SK-N-SH (cell line): Measurements from ENCODE around the gene SLC3A2. TPM values are rescaled to one million over a fixed set of nuclear protein-coding genes. Genes with fewer than 3 reads are reported as not detected.

Source experiments
- CTCF ChIA-PET: fragments of 300-600, 350-600 bp; formaldehyde crosslinking; extraction: SDS; loops from one replicate; lab custom pipeline; 2021; lab: Yijun Ruan, JAX
- POLR2A ChIA-PET: fragments of 350-600 bp; sonication (Branson Sonifier 250); formaldehyde crosslinking; extraction: SDS; loops from one replicate; lab custom pipeline; 2020; ENCODE audit warnings: antibody characterized with exemption, inconsistent platforms; lab: Yijun Ruan, JAX
- DNase-seq: peaks from one replicate; pipeline ENCODE4 v3.0.0; 2012
- H2AFZ ChIP-seq: fragments of 200-600 bp; sonication (generic); 2 replicates; pipeline ENCODE4 v1.8.1; 2016; ENCODE audit warnings: antibody characterized with exemption, mild to moderate bottlenecking, low read depth
- H3F3A ChIP-seq: fragments of 200-600 bp; sonication (generic); replicated peaks from 2 replicates; pipeline ENCODE3; 2016; ENCODE audit warnings: antibody characterized with exemption, mild to moderate bottlenecking; ENCODE audit not compliant: insufficient read depth
- H3K27ac ChIP-seq, 2 experiments: fragments of 200-500 bp in 1 of 2; fragments of 200-600 bp in 1 of 2; sonication (Bioruptor generic) in 1 of 2; sonication (generic), shearing (Covaris generic) in 1 of 2; 2 replicates each; pipeline versions ENCODE4 v1.5.1 to v1.6.1; 2014 to 2016; ENCODE audit warnings: low read depth in 2 of 2, inconsistent platforms in 1 of 2, low read length in 1 of 2, mild to moderate bottlenecking in 1 of 2, mixed read lengths in 1 of 2
- H3K27me3 ChIP-seq: fragments of 200-600 bp; sonication (generic), shearing (Covaris generic); 2 replicates; pipeline ENCODE4 v1.6.1; 2016; ENCODE audit warnings: mixed run types; ENCODE audit not compliant: insufficient read depth
- H3K36me3 ChIP-seq, 2 experiments: fragments of 200-500 bp in 1 of 2; fragments of 200-600 bp in 1 of 2; sonication (Bioruptor generic) in 1 of 2; sonication (generic) in 1 of 2; replicated peaks in 1 of 2; 2 replicates each; pipeline versions ENCODE3 to v1.5.1; 2014 to 2016; ENCODE audit warnings: low read length in 1 of 2, mild to moderate bottlenecking in 1 of 2; ENCODE audit not compliant: insufficient read depth in 2 of 2, control insufficient read depth in 1 of 2
- H3K4me1 ChIP-seq, 2 experiments: fragments of 200-500 bp in 1 of 2; fragments of 200-600 bp in 1 of 2; sonication (Bioruptor generic) in 1 of 2; sonication (generic), shearing (Covaris generic) in 1 of 2; 2 replicates each; pipeline versions ENCODE4 v1.5.1 to v1.6.1; 2014 to 2016; ENCODE audit warnings: low read depth in 1 of 2, low read length in 1 of 2, mixed run types in 1 of 2; ENCODE audit not compliant: insufficient read depth in 2 of 2, control insufficient read depth in 1 of 2
- H3K4me2 ChIP-seq: fragments of 200-600 bp; sonication (generic), shearing (Covaris generic); 2 replicates; pipeline ENCODE4 v1.6.1; 2017; ENCODE audit warnings: mixed run types
- H3K4me3 ChIP-seq, 2 experiments: fragments of 200-500 bp in 1 of 2; fragments of 200-600 bp in 1 of 2; sonication (Bioruptor generic) in 1 of 2; sonication (generic), shearing (Covaris generic) in 1 of 2; 2 replicates each; pipeline versions ENCODE4 v1.5.1 to v1.8.1; 2014 to 2016; ENCODE audit warnings: low read depth in 2 of 2, inconsistent platforms in 1 of 2, low read length in 1 of 2, mild to moderate bottlenecking in 1 of 2, mixed read lengths in 1 of 2, moderate library complexity in 1 of 2
- H3K79me2 ChIP-seq: fragments of 200-600 bp; sonication (generic); 2 replicates; pipeline ENCODE4 v1.8.1; 2017; ENCODE audit warnings: mild to moderate bottlenecking; ENCODE audit not compliant: insufficient read depth
- H3K9ac ChIP-seq: fragments of 200-600 bp; sonication (generic); 2 replicates; pipeline ENCODE4 v1.6.1; 2017; ENCODE audit warnings: mixed run types
- H3K9me2 ChIP-seq: fragments of 200-600 bp; sonication (generic); 2 replicates; pipeline ENCODE4 v1.6.1; 2017; ENCODE audit warnings: mixed run types
- H3K9me3 ChIP-seq: fragments of 200-600 bp; sonication (generic); 2 replicates; pipeline ENCODE4 v1.6.1; 2017; ENCODE audit warnings: mixed run types, mild to moderate bottlenecking, moderate library complexity
- H4K20me1 ChIP-seq: fragments of 200-600 bp; sonication (generic); 2 replicates; pipeline ENCODE4 v1.6.1; 2017; ENCODE audit warnings: mild to moderate bottlenecking, mixed run types; ENCODE audit not compliant: insufficient read depth
- CHD2 ChIP-seq: fragments of 150-350 bp; IDR thresholded peaks from 2 replicates; pipeline ENCODE4 v1.6.1; 2018; ENCODE audit warnings: low read length; ENCODE audit not compliant: partially characterized antibody
- EP300 ChIP-seq, 2 experiments: IDR thresholded peaks; 2 replicates each; pipeline versions ENCODE4 v1.4.0 to v1.6.1; 2012; ENCODE audit warnings: borderline replicate concordance in 1 of 2, low read depth in 1 of 2, low read length in 1 of 2
- FOXJ3 ChIP-seq: sonication (generic); formaldehyde crosslinking; IDR thresholded peaks from 2 replicates; pipeline ENCODE4 v1.5.1; 2020; ENCODE audit warnings: mild to moderate bottlenecking, missing genetic modification reagents
- GABPA ChIP-seq: IDR thresholded peaks from 2 replicates; pipeline ENCODE4 v1.4.0; 2012; ENCODE audit warnings: low read depth, mild to moderate bottlenecking
- GATA2 ChIP-seq: sonication (generic); formaldehyde crosslinking; IDR thresholded peaks from 2 replicates; pipeline ENCODE4 v1.5.0; 2020; ENCODE audit warnings: mild to moderate bottlenecking, missing genetic modification reagents
- JUND ChIP-seq: IDR thresholded peaks from 2 replicates; pipeline ENCODE4 v1.4.0; 2012
- NFIC ChIP-seq: IDR thresholded peaks from 2 replicates; pipeline ENCODE4 v1.4.0; 2012; ENCODE audit warnings: borderline replicate concordance
- POLR2AphosphoS5 ChIP-seq: IDR thresholded peaks from 2 replicates; pipeline ENCODE4 v1.6.1; 2012; ENCODE audit warnings: low read depth, low read length
- RAD21 ChIP-seq: IDR thresholded peaks from 2 replicates; pipeline ENCODE4 v1.6.1; 2012; ENCODE audit warnings: mild to moderate bottlenecking, low read length
- RCOR1 ChIP-seq: fragments of 150-350 bp; IDR thresholded peaks from 2 replicates; pipeline ENCODE4 v1.6.1; 2017; ENCODE audit warnings: antibody characterized with exemption, low read length
- REST ChIP-seq: IDR thresholded peaks from 2 replicates; pipeline ENCODE4 v1.6.1; 2012; ENCODE audit warnings: mild to moderate bottlenecking, low read depth, low read length, moderate library complexity
- TAF1 ChIP-seq: IDR thresholded peaks from 2 replicates; pipeline ENCODE4 v1.6.1; 2012; ENCODE audit warnings: low read depth, mild to moderate bottlenecking, low read length, moderate library complexity, borderline replicate concordance
- TCF12 ChIP-seq: IDR thresholded peaks from 2 replicates; pipeline ENCODE4 v1.4.0; 2012
- WGBS: methylation state at CpG from one replicate; pipeline ENCODE4 v1.1.6; 2017; ENCODE audit warnings: low lambda C conversion rate; 5-methylcytosine and 5-hydroxymethylcytosine counted together
- polyA plus RNA-seq, 3 experiments: library from polyadenylated mRNA; depleted of rRNA; stranded (reverse); fragments of >200 nt; gene quantifications; 2 replicates each; pipeline ENCODE4 v1.2.3, GENCODE V29; 2012
- TF ChIP-seq, protein P1 (sequence below): IDR thresholded peaks from 2 replicates; pipeline ENCODE4 v1.4.0; 2012; ENCODE audit warnings: low read depth, borderline replicate concordance
- TF ChIP-seq, protein P2 (sequence below): fragments of 150-350 bp; IDR thresholded peaks from 2 replicates; pipeline ENCODE4 v1.6.1; 2017; ENCODE audit warnings: antibody characterized with exemption, low read length, low read depth, borderline replicate concordance
- TF ChIP-seq, protein P3 (sequence below): IDR thresholded peaks from 2 replicates; pipeline ENCODE4 v1.4.0; 2012; ENCODE audit warnings: low read depth, borderline replicate concordance
- TF ChIP-seq, protein P4 (sequence below): IDR thresholded peaks from 2 replicates; pipeline ENCODE4; 2012

The SLC3A2 gene
- polyA plus RNA-seq, 1 of the 3 experiments (the other 2 are of a cell fraction): 308 TPM

DNA sequence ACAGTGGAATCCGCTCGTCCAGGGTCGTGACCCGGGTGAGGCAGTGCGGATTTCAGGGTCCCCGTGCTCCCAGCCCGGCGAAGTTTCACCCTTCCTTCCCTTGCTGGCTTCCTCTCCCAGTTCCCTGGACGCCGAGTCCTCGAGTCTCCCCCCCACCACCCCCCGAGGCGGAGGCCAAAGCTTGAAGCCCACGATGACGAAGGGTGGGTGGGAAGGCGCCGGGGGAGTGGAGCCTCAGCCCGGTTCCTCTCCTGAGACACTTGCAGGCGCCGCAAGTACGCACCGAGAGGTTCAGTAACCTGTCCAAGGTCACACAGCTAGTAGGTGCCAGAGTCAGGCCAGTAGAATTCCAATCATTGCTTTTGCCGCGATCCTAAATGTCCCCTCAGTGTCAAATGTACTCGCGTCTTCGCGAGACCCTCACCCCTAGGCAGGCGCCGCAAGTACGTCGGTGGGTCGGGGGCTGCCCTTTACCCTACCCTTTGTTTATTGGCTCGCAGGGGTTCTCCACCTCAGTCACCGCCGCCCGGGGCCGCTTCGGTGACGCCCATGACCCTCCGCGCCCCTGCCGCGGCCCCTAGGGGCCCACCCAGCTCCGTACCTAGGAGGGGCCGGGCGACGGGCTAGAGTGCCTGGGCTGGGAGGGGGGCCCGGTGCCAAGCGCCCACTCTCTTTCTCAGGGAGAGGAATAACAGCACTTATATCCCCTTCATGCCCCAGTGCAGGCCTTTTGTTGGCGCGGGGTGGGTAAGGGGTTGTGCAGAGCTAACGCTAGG, 46.2 kb downstream of the SLC3A2 start (continued):
- TF ChIP-seq, protein P1, sequence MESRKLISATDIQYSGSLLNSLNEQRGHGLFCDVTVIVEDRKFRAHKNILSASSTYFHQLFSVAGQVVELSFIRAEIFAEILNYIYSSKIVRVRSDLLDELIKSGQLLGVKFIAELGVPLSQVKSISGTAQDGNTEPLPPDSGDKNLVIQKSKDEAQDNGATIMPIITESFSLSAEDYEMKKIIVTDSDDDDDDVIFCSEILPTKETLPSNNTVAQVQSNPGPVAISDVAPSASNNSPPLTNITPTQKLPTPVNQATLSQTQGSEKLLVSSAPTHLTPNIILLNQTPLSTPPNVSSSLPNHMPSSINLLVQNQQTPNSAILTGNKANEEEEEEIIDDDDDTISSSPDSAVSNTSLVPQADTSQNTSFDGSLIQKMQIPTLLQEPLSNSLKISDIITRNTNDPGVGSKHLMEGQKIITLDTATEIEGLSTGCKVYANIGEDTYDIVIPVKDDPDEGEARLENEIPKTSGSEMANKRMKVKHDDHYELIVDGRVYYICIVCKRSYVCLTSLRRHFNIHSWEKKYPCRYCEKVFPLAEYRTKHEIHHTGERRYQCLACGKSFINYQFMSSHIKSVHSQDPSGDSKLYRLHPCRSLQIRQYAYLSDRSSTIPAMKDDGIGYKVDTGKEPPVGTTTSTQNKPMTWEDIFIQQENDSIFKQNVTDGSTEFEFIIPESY: no peak
- TF ChIP-seq, protein P2, sequence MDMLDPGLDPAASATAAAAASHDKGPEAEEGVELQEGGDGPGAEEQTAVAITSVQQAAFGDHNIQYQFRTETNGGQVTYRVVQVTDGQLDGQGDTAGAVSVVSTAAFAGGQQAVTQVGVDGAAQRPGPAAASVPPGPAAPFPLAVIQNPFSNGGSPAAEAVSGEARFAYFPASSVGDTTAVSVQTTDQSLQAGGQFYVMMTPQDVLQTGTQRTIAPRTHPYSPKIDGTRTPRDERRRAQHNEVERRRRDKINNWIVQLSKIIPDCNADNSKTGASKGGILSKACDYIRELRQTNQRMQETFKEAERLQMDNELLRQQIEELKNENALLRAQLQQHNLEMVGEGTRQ: no peak
- TF ChIP-seq, protein P3, sequence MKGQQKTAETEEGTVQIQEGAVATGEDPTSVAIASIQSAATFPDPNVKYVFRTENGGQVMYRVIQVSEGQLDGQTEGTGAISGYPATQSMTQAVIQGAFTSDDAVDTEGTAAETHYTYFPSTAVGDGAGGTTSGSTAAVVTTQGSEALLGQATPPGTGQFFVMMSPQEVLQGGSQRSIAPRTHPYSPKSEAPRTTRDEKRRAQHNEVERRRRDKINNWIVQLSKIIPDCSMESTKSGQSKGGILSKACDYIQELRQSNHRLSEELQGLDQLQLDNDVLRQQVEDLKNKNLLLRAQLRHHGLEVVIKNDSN: no peak

DNA sequence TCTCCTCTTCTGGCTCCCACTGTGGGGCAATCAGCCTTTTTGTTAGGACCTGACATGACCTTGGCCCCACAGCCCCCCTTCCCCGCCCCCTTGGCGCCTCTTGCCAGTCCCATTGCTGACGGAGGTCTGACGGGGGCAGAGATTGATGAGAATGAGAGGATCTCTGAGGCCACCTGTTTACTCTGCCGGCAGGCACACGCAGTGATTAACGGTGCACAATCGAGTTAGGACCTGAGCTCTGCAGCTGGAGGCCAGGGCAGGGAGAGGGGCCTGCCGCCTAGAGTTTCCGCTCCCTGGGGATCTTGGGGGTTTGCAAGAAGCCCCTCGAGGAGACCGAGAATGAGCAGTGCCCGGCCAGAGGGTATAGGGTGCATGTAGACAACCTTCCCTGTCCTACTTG, 47.3 kb downstream of the SLC3A2 start:
- TF ChIP-seq TCF12 (no peak), POLR2AphosphoS5 (no peak), JUND (no peak), RAD21 (no peak), TAF1 (no peak), GABPA (no peak), CHD2 (no peak), EP300 (IDR thresholded peaks at IDR 0.05; ENCODE audit: borderline replicate concordance in 1 of 2, low read depth in 1 of 2, low read length in 1 of 2) (peak in 1 of 2 experiments; percentile 54; a peak in 2 of 4 replicates), FOXJ3 (peak; percentile 64; the same call in 1 of the 2 replicates), GATA2 (CRISPR knock-in tag) (peak; percentile 22; the same call in 1 of the 2 replicates), NFIC (no peak), RCOR1 (0 out of 2 replicates have a peak, but pooled peaks have one; percentile 38), REST (no peak)
- TF ChIP-seq, protein P4, sequence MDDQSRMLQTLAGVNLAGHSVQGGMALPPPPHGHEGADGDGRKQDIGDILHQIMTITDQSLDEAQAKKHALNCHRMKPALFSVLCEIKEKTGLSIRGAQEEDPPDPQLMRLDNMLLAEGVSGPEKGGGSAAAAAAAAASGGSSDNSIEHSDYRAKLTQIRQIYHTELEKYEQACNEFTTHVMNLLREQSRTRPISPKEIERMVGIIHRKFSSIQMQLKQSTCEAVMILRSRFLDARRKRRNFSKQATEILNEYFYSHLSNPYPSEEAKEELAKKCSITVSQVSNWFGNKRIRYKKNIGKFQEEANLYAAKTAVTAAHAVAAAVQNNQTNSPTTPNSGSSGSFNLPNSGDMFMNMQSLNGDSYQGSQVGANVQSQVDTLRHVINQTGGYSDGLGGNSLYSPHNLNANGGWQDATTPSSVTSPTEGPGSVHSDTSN: no peak
- TF ChIP-seq, all 33 proteins: peak for 4
- H4K20me1 ChIP-seq: no peaks in the 10 kb centered on the region
- peak; percentile 82 for DNase-seq
- H3K36me3 ChIP-seq: no peaks in the 10 kb centered on the region
- H3K4me3 ChIP-seq: no peak overlapping the region
- H3K4me2 ChIP-seq: no peak overlapping the region
- ChIA-PET CTCF (interaction anchor here (3.9 to 6.9 kb wide), 3 partner anchors 21 to 95 kb away, joined by 21 to 54 read pairs (median 22); no protein-coding TSS in a partner anchor), POLR2A (no interaction called here)
- H3K9me3 ChIP-seq: no peaks in the 10 kb centered on the region
- H3F3A ChIP-seq: no peaks in the 10 kb centered on the region
- no peak overlapping the region for H3K27ac ChIP-seq
- H3K27me3 ChIP-seq: no peaks in the 10 kb centered on the region
- H3K9ac ChIP-seq: no peak overlapping the region
- WGBS: 37% methylated on average over 13 of the region's 13 CpGs
- no peaks in the 10 kb centered on the region for H3K79me2 ChIP-seq
- no peak overlapping the region for H2AFZ ChIP-seq
- no peaks in the 10 kb centered on the region for H3K9me2 ChIP-seq
- peaks cover 0 to 28% of the 10 kb centered on the region in 2 experiments; a peak in 1 of 4 replicates for H3K4me1 ChIP-seq
